NCI-H2171 treated with DMSO at 0.1 percent for 48 hours (cell line): Measurements from ENCODE around the gene TTLL5.

Source experiments
- DNase-seq: peaks from one replicate; lab custom pipeline; 2025; lab: John Stamatoyannopoulos, UW

TTLL5 gene

GRCh38 chr14:75991753-75992152 is 330.7 kb downstream of the TTLL5 start:
- DNase-seq, result no peak

- DNase-seq, result no peak
These were observed 332.6 kb downstream of the TTLL5 start for GRCh38 chr14:75993567-75994041.

GRCh38 chr14:75995372-75996041 is 334.5 kb downstream of the TTLL5 start:
- DNase-seq, result no peak

GRCh38 chr14:75996488-75996887 is 335.4 kb downstream of the TTLL5 start:
- DNase-seq, result no peak

- DNase-seq, result no peak
These were observed 338.6 kb downstream of the TTLL5 start for GRCh38 chr14:75999511-76000190.

- DNase-seq, result no peak
These were observed 341.3 kb downstream of the TTLL5 start for GRCh38 chr14:76002383-76002782.
